ENCODE data around the gene OTULIN.

The OTULIN gene

GRCh38 chr5:14727428-14727865, 62.9 kb downstream of the OTULIN start (continued):
- TF ChIP-seq ZNF221 (tag by site-specific recombination; IDR thresholded peaks at IDR 0.05; ENCODE audit: borderline replicate concordance) (no peak), ZNF266 (tag by site-specific recombination; IDR thresholded peaks at IDR 0.05; ENCODE audit: low read depth) (no peak), ZNF670 (tag by site-specific recombination; IDR thresholded peaks at IDR 0.05; ENCODE audit: low read depth) (no peak), ZNF157 (tag by site-specific recombination; IDR thresholded peaks at IDR 0.05) (no peak), ZNF140 (tag by site-specific recombination; IDR thresholded peaks at IDR 0.05) (no peak), SALL2 (tag by site-specific recombination; IDR thresholded peaks at IDR 0.05; ENCODE audit: borderline replicate concordance) (no peak), ZNF184 (tag by site-specific recombination; IDR thresholded peaks at IDR 0.05) (no peak), ZNF530 (tag by site-specific recombination; IDR thresholded peaks at IDR 0.05; ENCODE audit: low read depth) (no peak), ZNF202 (tag by site-specific recombination; IDR thresholded peaks at IDR 0.05; ENCODE audit: borderline replicate concordance) (no peak), ZNF600 (tag by site-specific recombination; IDR thresholded peaks at IDR 0.05) (no peak), ZNF26 (tag by site-specific recombination; IDR thresholded peaks at IDR 0.05) (no peak), ZNF239 (tag by site-specific recombination; IDR thresholded peaks at IDR 0.05) (no peak), ZNF560 (tag by site-specific recombination; IDR thresholded peaks at IDR 0.05; ENCODE audit: borderline replicate concordance) (no peak), ZNF335 (tag by site-specific recombination; conservative IDR thresholded peaks at IDR 0.05) (no peak), ZNF138 (tag by site-specific recombination; IDR thresholded peaks at IDR 0.05; ENCODE audit: borderline replicate concordance) (no peak), CTCF (tag by site-specific recombination; IDR thresholded peaks at IDR 0.05) (peak; percentile 85), ZNF341 (tag by site-specific recombination; IDR thresholded peaks at IDR 0.05; ENCODE audit: low read depth) (no peak), ZNF121 (tag by site-specific recombination; IDR thresholded peaks at IDR 0.05) (no peak), ZNF548 (tag by site-specific recombination; IDR thresholded peaks at IDR 0.05) (no peak), ZNF768 (tag by site-specific recombination; IDR thresholded peaks at IDR 0.05) (no peak), ZBTB48 (tag by site-specific recombination; IDR thresholded peaks at IDR 0.05) (peak; percentile 61; the same call in 1 of the 2 replicates), GLI4 (tag by site-specific recombination; IDR thresholded peaks at IDR 0.05) (no peak), HIC1 (tag by site-specific recombination; IDR thresholded peaks at IDR 0.05) (no peak), INSM2 (tag by site-specific recombination; IDR thresholded peaks at IDR 0.05) (no peak), ZBTB1 (tag by site-specific recombination; IDR thresholded peaks at IDR 0.05) (no peak), ZNF433 (tag by site-specific recombination; IDR thresholded peaks at IDR 0.05; ENCODE audit: low read depth) (no peak), EGR2 (tag by site-specific recombination; IDR thresholded peaks at IDR 0.05; ENCODE audit: low read depth) (no peak), ZBTB26 (tag by site-specific recombination; optimal IDR thresholded peaks at IDR 0.05) (no peak), ZNF274 (IDR thresholded peaks at IDR 0.05; ENCODE audit: low read length) (no peak), ZNF274 (tag by site-specific recombination; IDR thresholded peaks at IDR 0.05; ENCODE audit: borderline replicate concordance) (no peak), SCRT1 (tag by site-specific recombination; IDR thresholded peaks at IDR 0.05; ENCODE audit: borderline replicate concordance) (no peak)
- TF ChIP-seq, protein P1, sequence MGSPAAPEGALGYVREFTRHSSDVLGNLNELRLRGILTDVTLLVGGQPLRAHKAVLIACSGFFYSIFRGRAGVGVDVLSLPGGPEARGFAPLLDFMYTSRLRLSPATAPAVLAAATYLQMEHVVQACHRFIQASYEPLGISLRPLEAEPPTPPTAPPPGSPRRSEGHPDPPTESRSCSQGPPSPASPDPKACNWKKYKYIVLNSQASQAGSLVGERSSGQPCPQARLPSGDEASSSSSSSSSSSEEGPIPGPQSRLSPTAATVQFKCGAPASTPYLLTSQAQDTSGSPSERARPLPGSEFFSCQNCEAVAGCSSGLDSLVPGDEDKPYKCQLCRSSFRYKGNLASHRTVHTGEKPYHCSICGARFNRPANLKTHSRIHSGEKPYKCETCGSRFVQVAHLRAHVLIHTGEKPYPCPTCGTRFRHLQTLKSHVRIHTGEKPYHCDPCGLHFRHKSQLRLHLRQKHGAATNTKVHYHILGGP (tag by site-specific recombination; IDR thresholded peaks at IDR 0.05), result no peak
